GM19452 (cell line): ENCODE results near the gene COL5A1.

ENCODE experiments used
- ATAC-seq: cut with Tn5 transposase; IDR thresholded peaks from one replicate; pipeline ENCODE4 v1.9.1; 2021; ENCODE audit not compliant: unreplicated experiment

COL5A1 gene

GRCh38 chr9:134868751-134869553 lies 227.3 kb downstream of the COL5A1 start:
- no peak for ATAC-seq

GRCh38 chr9:134869554-134870300 lies 228.1 kb downstream of the COL5A1 start:
- no peak for ATAC-seq

- ATAC-seq: no peak
Observed at GRCh38 chr9:134870301-134870694, 228.7 kb downstream of the COL5A1 start.

- ATAC-seq: no peak
Observed at GRCh38 chr9:134870746-134871662, 229.4 kb downstream of the COL5A1 start.

GRCh38 chr9:134871697-134872340 lies 230.2 kb downstream of the COL5A1 start:
- ATAC-seq: no peak

GRCh38 chr9:134872482-134873231 lies 231.1 kb downstream of the COL5A1 start:
- ATAC-seq: no peak

- ATAC-seq: no peak
Observed at GRCh38 chr9:134875371-134875770, 233.8 kb downstream of the COL5A1 start.

- no peak for ATAC-seq
Observed at GRCh38 chr9:134877541-134877940, 235.9 kb downstream of the COL5A1 start.

GRCh38 chr9:134879664-134880483 lies 238.3 kb downstream of the COL5A1 start:
- ATAC-seq: no peak

GRCh38 chr9:134880484-134881312 lies 239.1 kb downstream of the COL5A1 start, which contains the start of gene FCN2:
TSS of gene FCN2 (plus strand) at chr9:134880810. CDS start at chr9:134880822, 12 bp downstream.
- ATAC-seq: no peak

- ATAC-seq: no peak
Observed at GRCh38 chr9:134881313-134881670, 239.7 kb downstream of the COL5A1 start.

- ATAC-seq: no peak
Observed at GRCh38 chr9:134882204-134882785, 240.7 kb downstream of the COL5A1 start.

GRCh38 chr9:134883040-134883782 lies 241.6 kb downstream of the COL5A1 start:
- ATAC-seq: no peak

GRCh38 chr9:134884492-134884891 lies 242.9 kb downstream of the COL5A1 start:
- ATAC-seq: no peak

GRCh38 chr9:134885001-134885678 lies 243.5 kb downstream of the COL5A1 start:
- no peak for ATAC-seq

GRCh38 chr9:134885679-134886412 lies 244.2 kb downstream of the COL5A1 start:
- ATAC-seq: no peak
